Mucosa of rectum (tissue), 2 donors: ENCODE results near the gene SLC45A3.

Experiments
- H3K27ac ChIP-seq, 2 donors: one replicate each; pipeline ENCODE4 v1.7.0; 2013; ENCODE audit warnings: inconsistent platforms in 2 of 2, low read depth in 2 of 2, low read length in 2 of 2
- H3K27me3 ChIP-seq, 2 donors: one replicate each; pipeline ENCODE4 v1.7.0; 2013; ENCODE audit warnings: low read length in 2 of 2; ENCODE audit not compliant: control insufficient read depth in 2 of 2, insufficient read depth in 2 of 2
- H3K36me3 ChIP-seq, 2 donors: one replicate each; pipeline ENCODE4 v1.7.0; 2013; ENCODE audit warnings: low read length in 2 of 2; ENCODE audit not compliant: control insufficient read depth in 2 of 2, insufficient read depth in 2 of 2
- H3K4me1 ChIP-seq, 2 donors: one replicate each; pipeline ENCODE4 v1.7.0; 2013; ENCODE audit warnings: low read length in 2 of 2, mild to moderate bottlenecking in 1 of 2; ENCODE audit not compliant: control insufficient read depth in 2 of 2, insufficient read depth in 2 of 2
- H3K4me3 ChIP-seq, 2 donors: one replicate each; pipeline ENCODE4 v1.7.0; 2013; ENCODE audit warnings: low read length in 2 of 2
- H3K9ac ChIP-seq, 2 donors: one replicate each; pipeline ENCODE4 v1.7.0; 2013; ENCODE audit warnings: low read length in 2 of 2, low read depth in 1 of 2, mild to moderate bottlenecking in 1 of 2
- H3K9me3 ChIP-seq, 2 donors: one replicate each; pipeline ENCODE4 v1.7.0; 2013; ENCODE audit warnings: low read length in 2 of 2; ENCODE audit not compliant: control insufficient read depth in 2 of 2
- donor health status: healthy.
- donor health status: Normal muscosa, but diverticular disease.

The SLC45A3 gene

DNA sequence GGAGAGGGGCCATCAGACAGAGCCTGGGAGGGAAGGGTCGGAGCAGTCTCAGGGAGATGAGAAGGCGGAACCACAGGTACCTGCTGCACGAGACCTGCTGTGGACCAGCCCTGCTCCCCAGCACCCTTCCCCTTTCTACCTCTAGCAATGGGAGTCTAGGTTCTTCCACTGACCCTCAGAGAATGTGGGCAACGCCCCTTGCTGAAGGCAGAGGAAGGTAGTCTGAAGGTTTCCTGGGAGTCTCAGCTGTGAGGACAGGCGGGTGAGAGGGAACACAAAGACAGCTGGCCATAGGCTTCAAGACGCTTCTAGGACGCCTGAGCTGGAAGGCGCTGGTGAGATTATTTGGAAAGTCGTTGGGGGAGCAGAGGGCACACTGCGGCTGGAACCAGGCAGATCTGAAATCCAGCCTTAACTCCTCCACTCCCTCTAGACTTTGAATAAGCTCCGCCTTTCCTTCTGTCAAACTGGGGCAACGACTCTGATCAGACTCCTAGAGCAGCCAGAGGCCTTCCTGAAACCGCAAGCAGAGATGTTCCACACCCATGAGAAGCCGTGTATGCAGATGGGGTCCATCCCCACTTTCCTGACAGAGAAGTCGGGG is 18.1 kb downstream of the SLC45A3 start:
- H3K27me3 ChIP-seq, result no peaks in the 10 kb centered on the region
- H3K36me3 ChIP-seq, result peaks cover 2 to 9% of the 10 kb centered on the region in 2 donors

DNA sequence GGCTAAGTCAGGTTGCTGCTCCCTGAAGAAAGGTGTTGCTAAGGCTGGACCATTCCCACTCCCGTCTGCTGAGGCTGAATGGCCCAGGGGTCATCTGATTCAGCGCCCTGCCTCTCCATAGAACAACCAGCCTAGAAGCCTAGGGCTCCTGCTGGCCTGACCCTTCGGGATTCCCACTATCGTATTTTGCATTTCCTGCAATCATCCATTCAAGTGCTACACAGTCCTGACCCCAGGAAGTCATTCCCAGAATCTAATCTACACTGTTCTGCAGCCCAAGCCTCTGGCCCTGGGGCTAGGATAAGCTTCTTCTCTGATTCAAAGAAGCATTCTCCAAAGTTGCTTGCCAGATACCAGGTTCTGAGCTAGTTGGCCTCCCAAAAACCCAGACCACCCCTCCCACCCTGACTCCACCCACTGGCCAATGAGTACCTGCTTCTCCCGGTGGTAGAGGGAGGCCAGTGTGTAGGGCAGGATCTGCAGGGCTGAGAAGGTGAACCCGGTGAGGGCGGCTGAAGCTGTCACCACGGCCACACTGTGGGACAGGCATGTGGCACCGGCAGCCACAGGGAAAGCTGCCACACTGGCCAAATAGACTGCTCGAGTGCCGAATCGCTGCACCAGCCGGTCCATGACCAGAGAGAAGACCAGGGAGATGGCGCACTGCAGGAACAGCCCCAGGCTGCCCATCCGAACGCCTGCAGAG is 18.7 kb downstream of the SLC45A3 start:
- H3K27ac ChIP-seq, result no peak overlapping the region
- no peak overlapping the region for H3K9ac ChIP-seq
- no peaks in the 10 kb centered on the region for H3K9me3 ChIP-seq
- H3K27me3 ChIP-seq, result no peaks in the 10 kb centered on the region
- H3K36me3 ChIP-seq, result peaks cover 2 to 9% of the 10 kb centered on the region in 2 donors
- no peak overlapping the region for H3K4me3 ChIP-seq
- H3K4me1 ChIP-seq, result peaks cover 27 to 37% of the 10 kb centered on the region in 2 donors

More for the DNA sequence above, 18.1 kb downstream of the SLC45A3 start:
- Histone ChIP-seq H3K9me3 (no peaks in the 10 kb centered on the region), H3K4me1 (peaks cover 34 to 44% of the 10 kb centered on the region in 2 donors), H3K27ac (no peak overlapping the region), H3K9ac (no peak overlapping the region), H3K4me3 (no peak overlapping the region)

DNA sequence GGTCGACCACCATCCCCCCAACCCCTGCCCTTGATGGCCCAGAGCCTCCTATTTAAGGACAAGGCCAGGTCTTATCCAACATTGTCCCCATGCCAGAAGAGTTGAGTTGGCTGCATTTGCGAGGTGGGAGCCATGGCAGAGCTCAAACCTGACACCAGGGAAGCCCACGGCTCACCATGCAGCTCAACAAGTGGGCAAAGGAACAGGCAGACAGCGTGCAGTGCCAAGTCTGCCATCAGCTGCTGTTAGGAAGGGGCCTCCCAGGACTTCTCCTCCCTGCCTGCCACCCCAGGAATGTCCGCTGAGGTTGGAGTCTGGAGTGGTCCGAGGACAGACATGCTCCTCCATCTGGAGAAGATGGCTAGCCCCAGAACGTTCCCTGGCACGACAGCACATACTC is 19.9 kb downstream of the SLC45A3 start:
- Histone ChIP-seq H3K9me3 (no peaks in the 10 kb centered on the region), H3K27me3 (no peaks in the 10 kb centered on the region), H3K4me1 (peaks cover 17 to 25% of the 10 kb centered on the region in 2 donors), H3K9ac (no peak overlapping the region), H3K27ac (no peak overlapping the region), H3K36me3 (peaks cover 2 to 9% of the 10 kb centered on the region in 2 donors), H3K4me3 (no peak overlapping the region)

DNA sequence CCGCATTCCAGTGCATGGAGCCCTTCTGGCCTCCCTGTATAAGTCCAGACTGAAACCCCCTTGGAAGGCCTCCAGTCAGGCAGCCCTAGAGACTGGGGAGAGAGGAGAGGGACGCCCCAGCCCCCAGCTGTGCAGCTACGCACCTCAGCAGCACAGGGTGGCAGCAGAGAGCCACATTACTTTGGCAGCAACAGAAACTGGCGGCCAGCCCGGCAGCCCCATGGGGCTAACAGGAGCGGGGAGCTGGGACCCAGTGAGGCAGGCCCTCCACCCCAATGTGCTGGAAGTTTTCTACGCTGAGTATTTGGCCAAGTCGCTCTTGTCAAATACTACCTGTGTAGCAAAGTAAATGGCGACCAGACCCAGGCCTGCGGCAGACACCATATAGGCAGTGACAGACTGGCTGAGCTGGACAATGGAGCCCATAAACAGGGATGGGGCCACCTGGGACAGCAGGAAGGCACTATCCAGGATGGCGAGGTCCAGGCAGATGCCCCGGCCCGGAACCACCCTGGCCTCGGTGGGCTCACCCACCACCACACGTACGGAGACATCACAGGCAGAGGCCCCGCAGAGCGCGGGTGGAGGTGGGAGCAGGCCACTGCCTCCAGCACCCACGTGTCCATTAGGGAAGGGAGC is 21.2 kb downstream of the SLC45A3 start:
- H3K36me3 ChIP-seq, result peaks cover 2 to 9% of the 10 kb centered on the region in 2 donors
- H3K27me3 ChIP-seq, result no peaks in the 10 kb centered on the region
- no peaks in the 10 kb centered on the region for H3K9me3 ChIP-seq
- H3K4me3 ChIP-seq, result no peak overlapping the region
- peaks cover 4 to 12% of the 10 kb centered on the region in 2 donors for H3K4me1 ChIP-seq
- peak overlapping the region in 1 of 2 donors; percentile 11 for H3K9ac ChIP-seq
- H3K27ac ChIP-seq, result no peak overlapping the region

DNA sequence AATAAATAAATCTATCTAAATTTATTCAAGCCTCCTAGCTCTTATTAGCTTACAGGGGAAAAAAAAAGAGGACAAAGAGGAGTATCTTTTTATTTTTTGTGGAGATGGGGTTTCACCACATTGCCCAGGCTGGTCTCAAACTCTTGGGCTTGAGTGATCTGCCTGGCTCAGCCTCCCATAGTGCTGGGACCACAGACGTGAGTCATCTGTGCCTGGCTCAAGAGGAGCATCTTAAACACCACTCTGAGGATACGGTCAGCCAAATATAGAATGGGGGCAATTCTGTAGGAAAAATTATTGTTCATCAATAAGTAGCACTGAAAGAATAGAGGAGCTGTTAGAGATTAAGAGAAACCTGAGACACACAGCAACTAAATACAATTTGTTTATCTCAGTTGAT is 24.1 kb downstream of the SLC45A3 start:
- H3K36me3 ChIP-seq, result peaks cover 0 to 2% of the 10 kb centered on the region in 2 donors
- no peak overlapping the region for H3K27ac ChIP-seq
- H3K9ac ChIP-seq, result no peak overlapping the region
- no peak overlapping the region for H3K4me3 ChIP-seq
- no peaks in the 10 kb centered on the region for H3K9me3 ChIP-seq
- H3K4me1 ChIP-seq, result peaks cover 0 to 2% of the 10 kb centered on the region in 2 donors
- H3K27me3 ChIP-seq, result no peaks in the 10 kb centered on the region

DNA sequence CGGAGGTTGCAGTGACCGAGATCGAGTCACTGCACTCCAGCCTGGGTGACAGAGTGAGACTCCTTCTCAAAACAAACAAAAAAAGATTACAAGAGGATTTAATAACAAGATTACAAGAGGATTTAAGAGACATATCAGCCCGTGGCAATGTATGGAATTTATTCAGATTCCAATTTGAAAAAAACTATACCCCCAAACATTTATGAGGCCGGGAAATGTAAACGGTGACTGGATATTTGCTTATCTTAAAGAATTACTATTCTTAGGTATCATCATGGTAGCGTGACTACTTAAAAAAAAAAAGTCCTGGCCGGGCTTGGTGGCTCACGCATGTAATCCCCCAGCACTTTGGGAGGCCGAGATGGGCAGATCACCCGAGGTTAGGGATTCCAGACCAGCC is 27.3 kb downstream of the SLC45A3 start:
- H3K36me3 ChIP-seq, result no peaks in the 10 kb centered on the region
- H3K4me3 ChIP-seq, result no peak overlapping the region
- no peaks in the 10 kb centered on the region for H3K4me1 ChIP-seq
- H3K9me3 ChIP-seq, result no peaks in the 10 kb centered on the region
- no peak overlapping the region for H3K27ac ChIP-seq
- no peak overlapping the region for H3K9ac ChIP-seq
- H3K27me3 ChIP-seq, result no peaks in the 10 kb centered on the region

DNA sequence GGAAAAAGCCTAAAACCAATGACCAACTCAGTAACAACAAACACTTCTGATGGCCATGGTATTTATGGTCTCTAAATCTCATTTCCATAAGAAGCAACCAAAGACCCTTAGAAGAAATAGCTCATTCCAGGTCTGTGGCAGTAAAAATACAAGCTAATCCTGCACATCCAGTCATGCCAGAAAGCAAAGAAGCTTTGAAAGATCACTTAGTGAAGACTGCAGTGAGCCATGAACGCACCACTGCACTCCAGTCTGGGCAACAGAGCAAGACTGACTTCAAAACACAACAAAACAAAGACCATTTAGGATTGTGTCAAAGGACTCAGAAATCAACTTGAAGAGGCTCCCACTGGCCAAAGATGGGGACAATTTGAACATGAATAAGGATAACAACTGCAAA is 30.1 kb downstream of the SLC45A3 start:
- H3K27ac ChIP-seq, result no peak overlapping the region
- H3K9me3 ChIP-seq, result no peaks in the 10 kb centered on the region
- H3K4me3 ChIP-seq, result no peak overlapping the region
- no peaks in the 10 kb centered on the region for H3K36me3 ChIP-seq
- no peaks in the 10 kb centered on the region for H3K27me3 ChIP-seq
- no peak overlapping the region for H3K9ac ChIP-seq
- H3K4me1 ChIP-seq, result no peaks in the 10 kb centered on the region

DNA sequence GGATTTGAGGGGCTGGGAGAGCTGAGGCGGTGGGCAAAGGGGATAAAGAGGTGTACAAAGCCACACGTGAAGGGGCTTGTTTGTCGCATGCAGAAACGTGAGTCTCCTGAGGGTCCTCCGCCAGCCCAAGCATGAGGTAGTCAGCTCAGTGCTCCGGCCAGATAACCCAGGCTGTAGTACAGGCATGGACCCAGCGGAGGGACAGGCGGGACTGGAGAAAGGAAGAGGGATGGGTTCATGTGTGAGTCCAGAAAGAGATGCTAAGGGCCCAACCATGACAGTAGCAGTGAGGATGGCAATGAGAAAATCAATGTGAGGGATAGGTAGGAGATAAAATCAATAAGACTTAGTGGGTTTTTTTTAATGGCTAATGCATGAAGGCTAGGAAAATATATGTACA is 34.8 kb downstream of the SLC45A3 start:
- no peaks in the 10 kb centered on the region for H3K27me3 ChIP-seq
- H3K27ac ChIP-seq, result no peak overlapping the region
- H3K4me1 ChIP-seq, result no peaks in the 10 kb centered on the region
- no peak overlapping the region for H3K4me3 ChIP-seq
- H3K9ac ChIP-seq, result no peak overlapping the region
- no peaks in the 10 kb centered on the region for H3K9me3 ChIP-seq
- H3K36me3 ChIP-seq, result no peaks in the 10 kb centered on the region

DNA sequence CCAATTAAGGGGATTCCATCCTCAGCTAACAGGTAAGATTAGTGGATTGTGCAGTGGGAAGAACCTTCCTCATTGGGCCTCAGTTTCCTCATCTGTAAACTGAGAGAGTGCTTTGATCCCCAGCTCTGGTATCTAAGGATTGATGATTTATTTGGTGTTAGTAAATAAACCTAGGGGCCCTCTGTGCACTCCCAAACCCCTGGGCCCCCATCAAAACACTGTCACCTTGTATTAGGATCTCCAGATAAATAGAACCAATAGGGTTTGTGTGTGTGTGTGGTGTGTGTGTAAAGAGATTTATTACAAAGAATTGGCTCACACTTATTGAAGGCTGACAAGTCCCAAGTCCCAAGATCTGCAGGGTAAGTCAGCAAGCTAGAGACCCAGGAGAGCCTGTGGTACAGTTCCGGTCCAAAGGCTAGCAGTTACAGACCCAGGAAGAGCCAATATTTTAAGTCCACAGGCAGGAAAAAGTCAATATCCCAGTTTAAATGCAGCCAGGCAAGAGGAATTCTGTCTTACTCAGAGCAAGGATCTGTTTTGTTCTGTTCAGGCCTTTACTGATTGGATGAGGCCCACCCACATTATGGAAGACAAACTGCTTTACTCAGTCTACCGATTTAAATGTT is 37.5 kb downstream of the SLC45A3 start:
- no peaks in the 10 kb centered on the region for H3K9me3 ChIP-seq
- no peaks in the 10 kb centered on the region for H3K36me3 ChIP-seq
- no peak overlapping the region for H3K27ac ChIP-seq
- H3K27me3 ChIP-seq, result no peaks in the 10 kb centered on the region
- no peak overlapping the region for H3K9ac ChIP-seq
- no peak overlapping the region for H3K4me3 ChIP-seq
- no peaks in the 10 kb centered on the region for H3K4me1 ChIP-seq

DNA sequence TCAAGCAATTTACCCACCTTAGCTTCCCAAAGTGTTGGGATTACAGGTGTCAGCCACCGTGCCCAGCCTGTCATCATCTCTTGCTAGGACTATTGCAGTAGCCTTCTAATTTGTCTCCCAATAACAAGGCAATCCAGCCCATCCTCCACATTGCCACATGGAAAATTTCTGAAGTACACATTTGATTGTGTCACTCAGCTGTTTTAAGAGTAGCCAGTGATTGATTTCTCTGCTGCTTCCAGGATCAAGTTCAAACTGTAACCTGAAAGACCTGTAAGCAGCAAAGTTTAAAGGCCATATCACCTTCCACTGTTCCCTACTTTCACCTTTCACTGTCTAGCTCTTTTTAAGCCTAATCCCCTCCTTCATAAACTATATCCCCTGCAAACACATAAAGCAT is 40.7 kb downstream of the SLC45A3 start:
- H3K9ac ChIP-seq, result no peak overlapping the region
- no peaks in the 10 kb centered on the region for H3K36me3 ChIP-seq
- H3K4me3 ChIP-seq, result no peak overlapping the region
- H3K27me3 ChIP-seq, result no peaks in the 10 kb centered on the region
- no peaks in the 10 kb centered on the region for H3K4me1 ChIP-seq
- no peak overlapping the region for H3K27ac ChIP-seq
- H3K9me3 ChIP-seq, result no peaks in the 10 kb centered on the region
